K562 (cell line): ENCODE data around the gene TMTC4. TPM values are rescaled to one million over a fixed set of nuclear protein-coding genes. Genes with fewer than 3 reads are reported as not detected.
A peak's percentile ranks its signal among the peaks of the same experiment; 100 is the strongest.

Experiments used
- ATAC-seq: fragments of 200-7000 bp; cut with Tn5 transposase; 3 replicates; pipeline ENCODE4 v1.9.1; 2020; ENCODE audit warnings: moderate library complexity
- BruUV-seq: library from RNA; stranded (reverse); fragments of 400-500 nt; replicated peaks from 2 replicates; lab custom pipeline; 2021; lab: Mats Ljungman, UMichigan
- CTCF ChIA-PET: fragments of 300-600 bp; formaldehyde crosslinking; extraction: SDS; loops from one replicate; lab custom pipeline; 2021; ENCODE audit warnings: low intra/inter-chr PET ratio; lab: Yijun Ruan, JAX
- POLR2A ChIA-PET: fragments of 300-600, 350-650 bp; sonication (Branson Sonifier 250); formaldehyde crosslinking; extraction: SDS; loops from one replicate; lab custom pipeline; 2021; ENCODE audit warnings: antibody characterized with exemption, inconsistent platforms; lab: Yijun Ruan, JAX
- DNase-seq, 4 experiments: peaks; one replicate each; pipeline versions ENCODE4 v3.0.0 to v3.0.0-alpha.2; 2011 to 2018; ENCODE audit warnings: low spot score in 3 of 4, mixed read lengths in 3 of 4; ENCODE audit errors: extremely low read depth in 1 of 4
- FAIRE-seq: peaks from 2 replicates; lab custom pipeline; 2011; peaks lifted over from hg19 to GRCh38; lab: Jason Lieb, UNC
- H2AFZ ChIP-seq: 2 replicates; pipeline ENCODE4 v1.6.0; 2011; ENCODE audit warnings: low read depth, low read length, control low read depth, inconsistent platforms
- H3K27ac ChIP-seq: fragments of 200-600 bp; 3 replicates; pipeline ENCODE4 v1.8.0; 2011; ENCODE audit warnings: low read depth, mild to moderate bottlenecking, control low read depth, inconsistent platforms, low read length, moderate library complexity, mixed read lengths; ENCODE audit errors: extremely low read depth
- H3K27me3 ChIP-seq, 2 experiments: fragments of 300-600 bp in 1 of 2; 2 replicates in 1 of 2; 3 replicates in 1 of 2; pipeline versions ENCODE4 v1.6.0 to v1.8.0; 2011; ENCODE audit warnings: inconsistent platforms in 2 of 2, low read length in 2 of 2, mild to moderate bottlenecking in 1 of 2, mixed read lengths in 1 of 2, moderate library complexity in 1 of 2; ENCODE audit not compliant: control insufficient read depth in 2 of 2, insufficient read depth in 2 of 2
- H3K36me3 ChIP-seq: fragments of 300-600 bp; 3 replicates; pipeline ENCODE4 v1.8.0; 2011; ENCODE audit warnings: mild to moderate bottlenecking, low read length, inconsistent platforms; ENCODE audit not compliant: control insufficient read depth, insufficient read depth
- H3K4me1 ChIP-seq, 2 experiments: fragments of 200-600 bp in 1 of 2; replicated peaks in 1 of 2; 2 replicates in 1 of 2; 3 replicates in 1 of 2; pipeline versions ENCODE4 v1.5.1 to v1.8.0; 2011; ENCODE audit warnings: inconsistent platforms in 2 of 2, low read length in 2 of 2, mild to moderate bottlenecking in 1 of 2, mixed read lengths in 1 of 2, moderate library complexity in 1 of 2; ENCODE audit not compliant: control insufficient read depth in 2 of 2, insufficient read depth in 2 of 2
- H3K4me2 ChIP-seq: 2 replicates; pipeline ENCODE4 v1.6.1; 2011; ENCODE audit warnings: low read length, control low read depth, inconsistent platforms, mixed read lengths; ENCODE audit not compliant: insufficient read depth
- H3K4me3 ChIP-seq: fragments of 200-600 bp; sonication (generic), shearing (Covaris generic); 2 replicates; pipeline ENCODE4 v1.5.1; 2016; ENCODE audit warnings: control low read depth, inconsistent platforms
- H3K79me2 ChIP-seq: fragments of 200-600 bp; 3 replicates; pipeline ENCODE4 v1.8.0; 2011; ENCODE audit warnings: low read length, inconsistent platforms; ENCODE audit not compliant: control insufficient read depth, insufficient read depth
- H3K9ac ChIP-seq, 2 experiments: 2 replicates each; pipeline versions ENCODE4 v1.6.0 to v1.6.1; 2011; ENCODE audit warnings: low read depth in 2 of 2, low read length in 2 of 2, control low read depth in 1 of 2, inconsistent platforms in 1 of 2, mild to moderate bottlenecking in 1 of 2, mixed read lengths in 1 of 2; ENCODE audit not compliant: insufficient read depth in 1 of 2
- H3K9me1 ChIP-seq: one replicate; pipeline ENCODE4 v1.6.0; 2011; ENCODE audit warnings: inconsistent platforms, mild to moderate bottlenecking, low read length, moderate library complexity; ENCODE audit not compliant: control insufficient read depth, insufficient read depth
- H3K9me3 ChIP-seq: replicated peaks from 2 replicates; pipeline ENCODE4 v1.5.1; 2011; ENCODE audit warnings: low read depth, low read length, inconsistent platforms; ENCODE audit not compliant: control insufficient read depth, insufficient read depth
- H4K20me1 ChIP-seq: replicated peaks from 2 replicates; pipeline ENCODE4 v1.6.1; 2011; ENCODE audit warnings: low read length, inconsistent platforms, mixed read lengths; ENCODE audit not compliant: control insufficient read depth, insufficient read depth
- MAFF ChIP-seq: IDR thresholded peaks from 2 replicates; pipeline ENCODE4 v1.6.1; 2012; ENCODE audit warnings: low read length, improper control_type of control experiment
- NCOA4 ChIP-seq: fragments of 450-650 bp; IDR thresholded peaks from 2 replicates; pipeline ENCODE4 v1.6.1; 2018; ENCODE audit warnings: mild to moderate bottlenecking; ENCODE audit not compliant: partially characterized antibody
- NCOA6 ChIP-seq: fragments of 450-650 bp; IDR thresholded peaks from 2 replicates; pipeline ENCODE4 v1.6.1; 2017; ENCODE audit warnings: mild to moderate bottlenecking
- U2AF2 ChIP-seq: fragments of 200-400 bp; formaldehyde crosslinking; optimal IDR thresholded peaks from 2 replicates; pipeline ENCODE3; 2017; ENCODE audit warnings: low read depth, mild to moderate bottlenecking, low read length
- ZNF263 ChIP-seq: sonication (generic); formaldehyde crosslinking; IDR thresholded peaks from 2 replicates; pipeline ENCODE4 v1.8.0; 2022; ENCODE audit warnings: mild to moderate bottlenecking, missing genetic modification reagents, borderline replicate concordance
- WGBS: fragments of 100-300 bp; shearing (Covaris generic); methylation state at CpG from one replicate; pipeline ENCODE4 v1.1.6; 2016; ENCODE audit warnings: low coverage, mixed read lengths; ENCODE audit not compliant: insufficient coverage; ENCODE audit errors: missing lambda C conversion rate; 5-methylcytosine and 5-hydroxymethylcytosine counted together
- in situ Hi-C: fragments of 300-500 bp; cut with MboI; formaldehyde crosslinking; loops from 4 replicates; pipeline ENCODE4 v1.15.0; 2018; ENCODE audit warnings: inconsistent platforms, mixed read lengths
- intact Hi-C: fragments of 100-400 bp; cut with micrococcal nuclease; formaldehyde crosslinking; loops from 2 replicates; pipeline ENCODE4 v1.14.2; 2022
- polyA plus RNA-seq, 8 experiments: library from polyadenylated mRNA; depleted of rRNA in 4 of 8; stranded (reverse) in 5 of 8; unstranded in 3 of 8; fragments of >200 nt; fragmentation: Nextera tagmentation in 2 of 8; fragmentation: Illumina TruSeq in 1 of 8; extraction: Ambion mirVana in 2 of 8; extraction: Trizol in 1 of 8; gene quantifications; 2 replicates each; pipeline versions ENCODE4 v1.2.1 to v1.2.3, GENCODE V29; 2011 to 2014; ENCODE audit warnings: inconsistent platforms in 1 of 8, missing spikeins in 1 of 8
- total RNA-seq, 7 experiments: library from RNA; depleted of rRNA in 6 of 7; stranded (reverse); fragments of >200 nt in 6 of 7; fragmentation: Illumina TruSeq in 2 of 7; extraction: Trizol in 2 of 7; gene quantifications; 2 replicates each; pipeline versions ENCODE4 v1.2.1 to v1.2.3, GENCODE V29; 2011 to 2021; ENCODE audit warnings: low replicate concordance in 1 of 7
- TF ChIP-seq, protein P1 (sequence below): fragments of 250-450 bp; sonication (Bioruptor Pico); IDR thresholded peaks from 2 replicates; pipeline ENCODE4 v1.4.0; 2020; ENCODE audit warnings: mild to moderate bottlenecking
- TF ChIP-seq, protein P2 (sequence below): fragments of 250-450 bp; sonication (Bioruptor Pico); IDR thresholded peaks from 2 replicates; pipeline ENCODE4 v1.6.1; 2021; ENCODE audit warnings: mild to moderate bottlenecking

TMTC4 gene
- total and polyA plus RNA-seq, 9 of the 15 experiments (the other 6 are each of a cell fraction or from before 2014, with no cell fraction given) = 3.5 to 16.7 (median 11.8) TPM

- no TSS peak for BruUV-seq
- 69% methylated on average over 2 of the region's 3 CpGs for WGBS
- in situ Hi-C loops (loop anchor here (25.0 kb wide), 1 partner anchor 2004 kb away; no protein-coding TSS in a partner anchor), intact Hi-C loops (no loop called here)
- Histone ChIP-seq H3K27ac (peak overlapping the region; percentile 52), H3K9me3 (no peaks in the 10 kb centered on the region), H3K9ac (no peak overlapping the region), H3K27me3 (no peaks in the 10 kb centered on the region), H3K4me3 (no peak overlapping the region), H2AFZ (peak overlapping the region; percentile 60), H3K36me3 (no peaks in the 10 kb centered on the region), H3K4me2 (peak overlapping the region; percentile 26; the same call in 1 of the 2 replicates), H3K4me1 (peaks cover 12 to 46% of the 10 kb centered on the region in 2 experiments; a peak in 4 of 5 replicates), H3K9me1 (no peaks in the 10 kb centered on the region), H4K20me1 (no peaks in the 10 kb centered on the region), H3K79me2 (no peaks in the 10 kb centered on the region)
- no peak for TF ChIP-seq U2AF2
- no peak for TF ChIP-seq ZNF263 (CRISPR knock-in tag)
- no peak for TF ChIP-seq MAFF
- ChIA-PET CTCF (no interaction called here), POLR2A (interaction anchor here (1.0 kb wide), 1 partner anchor 22 kb away, joined by 3 read pairs; no protein-coding TSS in a partner anchor)
- FAIRE-seq (no peak), ATAC-seq (no peak), DNase-seq (no peak)
These were observed 66.1 kb downstream of the TMTC4 start for GRCh38 chr13:100608489-100608888.

DNA sequence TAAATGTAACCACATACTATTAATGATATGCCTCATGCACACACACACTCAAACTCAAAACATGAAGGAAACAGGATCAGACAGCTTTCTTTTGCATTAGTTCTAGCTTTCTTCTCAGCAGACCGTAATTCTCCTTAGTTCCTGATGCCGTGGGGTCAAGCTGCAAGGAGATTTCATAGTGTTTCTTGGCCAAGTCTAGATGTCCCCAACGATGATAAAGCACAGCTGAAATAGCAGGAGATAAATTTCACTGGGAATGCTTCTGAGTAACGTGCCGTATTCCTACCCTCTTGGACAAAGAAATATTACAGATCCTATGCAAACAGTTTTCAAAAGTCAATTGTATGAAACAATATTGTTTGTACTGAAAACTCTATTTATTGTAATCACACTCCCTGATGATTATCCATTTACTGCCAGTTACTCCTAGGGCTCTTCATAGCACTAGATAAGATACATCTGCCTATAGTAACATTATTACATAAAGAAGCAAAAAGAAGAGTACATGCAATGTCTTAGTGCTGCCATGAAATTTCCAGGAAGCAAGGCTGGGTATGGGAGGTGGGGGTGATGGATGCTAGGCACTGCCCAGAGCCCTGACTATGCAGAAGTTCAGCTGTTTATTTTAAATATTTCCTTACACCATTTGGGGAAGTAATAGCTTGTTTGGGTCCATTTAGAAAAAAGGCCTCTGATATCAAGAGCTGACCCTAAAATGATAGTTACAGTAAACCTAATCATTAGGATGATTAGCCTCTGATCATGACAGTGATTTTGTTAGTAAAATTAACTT is 69.5 kb downstream of the TMTC4 start:
- no peak overlapping the region; the same call in 1 of the 2 replicates for H3K4me2 ChIP-seq
- 5% methylated on average over 5 of the region's 5 CpGs for WGBS
- H4K20me1 ChIP-seq = no peaks in the 10 kb centered on the region
- FAIRE-seq (no peak), ATAC-seq (no peak), DNase-seq (no peak)
- TF ChIP-seq NCOA4 (no peak), NCOA6 (no peak)
- TF ChIP-seq, protein P1, sequence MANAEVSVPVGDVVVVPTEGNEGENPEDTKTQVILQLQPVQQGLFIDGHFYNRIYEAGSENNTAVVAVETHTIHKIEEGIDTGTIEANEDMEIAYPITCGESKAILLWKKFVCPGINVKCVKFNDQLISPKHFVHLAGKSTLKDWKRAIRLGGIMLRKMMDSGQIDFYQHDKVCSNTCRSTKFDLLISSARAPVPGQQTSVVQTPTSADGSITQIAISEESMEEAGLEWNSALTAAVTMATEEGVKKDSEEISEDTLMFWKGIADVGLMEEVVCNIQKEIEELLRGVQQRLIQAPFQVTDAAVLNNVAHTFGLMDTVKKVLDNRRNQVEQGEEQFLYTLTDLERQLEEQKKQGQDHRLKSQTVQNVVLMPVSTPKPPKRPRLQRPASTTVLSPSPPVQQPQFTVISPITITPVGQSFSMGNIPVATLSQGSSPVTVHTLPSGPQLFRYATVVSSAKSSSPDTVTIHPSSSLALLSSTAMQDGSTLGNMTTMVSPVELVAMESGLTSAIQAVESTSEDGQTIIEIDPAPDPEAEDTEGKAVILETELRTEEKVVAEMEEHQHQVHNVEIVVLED (CRISPR knock-in tag) = no peak
- TF ChIP-seq, protein P2, sequence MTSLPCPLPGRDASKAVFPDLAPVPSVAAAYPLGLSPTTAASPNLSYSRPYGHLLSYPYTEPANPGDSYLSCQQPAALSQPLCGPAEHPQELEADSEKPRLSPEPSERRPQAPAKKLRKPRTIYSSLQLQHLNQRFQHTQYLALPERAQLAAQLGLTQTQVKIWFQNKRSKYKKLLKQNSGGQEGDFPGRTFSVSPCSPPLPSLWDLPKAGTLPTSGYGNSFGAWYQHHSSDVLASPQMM = no peak
- peak overlapping the region; percentile 72 for H2AFZ ChIP-seq
- no peaks in the 10 kb centered on the region for H3K36me3 ChIP-seq
- H3K27me3 ChIP-seq = no peaks in the 10 kb centered on the region
- POLR2A ChIA-PET = no interaction called here
- H3K27ac ChIP-seq = no peak overlapping the region
- H3K4me3 ChIP-seq = no peak overlapping the region
- CTCF ChIA-PET = no interaction called here
- intact Hi-C loops (no loop called here), in situ Hi-C loops (loop anchor here (25.0 kb wide), 1 partner anchor 2007 kb away; no protein-coding TSS in a partner anchor)
- no peak overlapping the region for H3K9ac ChIP-seq
- no peaks in the 10 kb centered on the region for H3K9me3 ChIP-seq
- peaks cover 17 to 46% of the 10 kb centered on the region in 2 experiments for H3K4me1 ChIP-seq
- H3K9me1 ChIP-seq = no peaks in the 10 kb centered on the region
- no TSS peak for BruUV-seq
- H3K79me2 ChIP-seq = no peaks in the 10 kb centered on the region
